Progenitor cell of endocrine pancreas (in vitro differentiated cells): ENCODE results near the gene NRSN1. TPM values are rescaled to one million over a fixed set of nuclear protein-coding genes. Genes with fewer than 3 reads are reported as not detected.

Experiments used
- DNase-seq: peaks from one replicate; pipeline ENCODE4 v3.0.0; 2021; ENCODE audit warnings: low spot score; ENCODE audit not compliant: unreplicated experiment
- H3K27ac Mint-ChIP-seq: 2 replicates; pipeline ENCODE4 v1.8.0; 2021; ENCODE audit warnings: mild to moderate bottlenecking, moderate library complexity, mixed read lengths
- H3K27me3 Mint-ChIP-seq: 2 replicates; pipeline ENCODE4 v1.8.0; 2021; ENCODE audit warnings: mixed read lengths
- H3K36me3 Mint-ChIP-seq: 2 replicates; pipeline ENCODE4 v1.8.0; 2022; ENCODE audit warnings: mixed read lengths; ENCODE audit not compliant: insufficient read depth
- H3K4me1 Mint-ChIP-seq: 2 replicates; pipeline ENCODE4 v1.8.0; 2021; ENCODE audit warnings: low read depth, mixed read lengths
- H3K4me3 Mint-ChIP-seq: 2 replicates; pipeline ENCODE4 v1.8.0; 2021; ENCODE audit warnings: low read depth, mild to moderate bottlenecking, moderate library complexity, mixed read lengths
- H3K9me3 Mint-ChIP-seq: 2 replicates; pipeline ENCODE4 v1.8.0; 2021; ENCODE audit warnings: low read depth, mixed read lengths
- total RNA-seq: library from RNA; stranded (reverse); gene quantifications from 2 replicates; pipeline ENCODE4 v1.2.1, GENCODE V29; 2021
- TF ChIP-seq, protein P1 (sequence below): fragments of 200-600 bp; sonication (generic); IDR thresholded peaks from one replicate; pipeline ENCODE4 v1.5.0; 2021; ENCODE audit warnings: antibody characterized with exemption, mild to moderate bottlenecking; ENCODE audit not compliant: unreplicated experiment

NRSN1 gene
- total RNA-seq, 1 donor from 2014 or later: not detected

DNA sequence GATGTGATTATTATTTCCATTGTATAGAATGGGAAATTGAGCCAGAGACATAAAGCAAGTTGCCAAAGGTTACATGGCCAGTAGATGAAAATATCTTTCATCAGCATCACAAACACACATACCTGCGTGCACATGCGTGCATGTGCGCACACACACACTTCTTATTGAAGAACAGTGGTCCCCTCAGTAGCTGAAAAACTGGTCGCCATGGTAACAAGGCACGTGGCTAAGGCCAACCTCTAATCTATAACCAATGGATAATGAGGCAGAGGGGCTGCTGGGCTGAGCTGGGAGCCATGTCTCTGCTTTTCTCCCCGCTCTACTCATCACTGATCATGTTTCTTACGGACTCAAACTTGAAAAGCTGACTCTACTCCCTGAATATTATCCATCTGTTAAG, 60.3 kb downstream of the NRSN1 start:
- Mint-ChIP-seq H3K4me3 (no peak overlapping the region), H3K4me1 (no peaks in the 10 kb centered on the region), H3K27me3 (no peaks in the 10 kb centered on the region), H3K36me3 (peaks cover 19% of the 10 kb centered on the region), H3K9me3 (peaks cover 13% of the 10 kb centered on the region), H3K27ac (no peak overlapping the region)
- no peak for DNase-seq
- TF ChIP-seq, protein P1, sequence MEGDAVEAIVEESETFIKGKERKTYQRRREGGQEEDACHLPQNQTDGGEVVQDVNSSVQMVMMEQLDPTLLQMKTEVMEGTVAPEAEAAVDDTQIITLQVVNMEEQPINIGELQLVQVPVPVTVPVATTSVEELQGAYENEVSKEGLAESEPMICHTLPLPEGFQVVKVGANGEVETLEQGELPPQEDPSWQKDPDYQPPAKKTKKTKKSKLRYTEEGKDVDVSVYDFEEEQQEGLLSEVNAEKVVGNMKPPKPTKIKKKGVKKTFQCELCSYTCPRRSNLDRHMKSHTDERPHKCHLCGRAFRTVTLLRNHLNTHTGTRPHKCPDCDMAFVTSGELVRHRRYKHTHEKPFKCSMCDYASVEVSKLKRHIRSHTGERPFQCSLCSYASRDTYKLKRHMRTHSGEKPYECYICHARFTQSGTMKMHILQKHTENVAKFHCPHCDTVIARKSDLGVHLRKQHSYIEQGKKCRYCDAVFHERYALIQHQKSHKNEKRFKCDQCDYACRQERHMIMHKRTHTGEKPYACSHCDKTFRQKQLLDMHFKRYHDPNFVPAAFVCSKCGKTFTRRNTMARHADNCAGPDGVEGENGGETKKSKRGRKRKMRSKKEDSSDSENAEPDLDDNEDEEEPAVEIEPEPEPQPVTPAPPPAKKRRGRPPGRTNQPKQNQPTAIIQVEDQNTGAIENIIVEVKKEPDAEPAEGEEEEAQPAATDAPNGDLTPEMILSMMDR: no peak

DNA sequence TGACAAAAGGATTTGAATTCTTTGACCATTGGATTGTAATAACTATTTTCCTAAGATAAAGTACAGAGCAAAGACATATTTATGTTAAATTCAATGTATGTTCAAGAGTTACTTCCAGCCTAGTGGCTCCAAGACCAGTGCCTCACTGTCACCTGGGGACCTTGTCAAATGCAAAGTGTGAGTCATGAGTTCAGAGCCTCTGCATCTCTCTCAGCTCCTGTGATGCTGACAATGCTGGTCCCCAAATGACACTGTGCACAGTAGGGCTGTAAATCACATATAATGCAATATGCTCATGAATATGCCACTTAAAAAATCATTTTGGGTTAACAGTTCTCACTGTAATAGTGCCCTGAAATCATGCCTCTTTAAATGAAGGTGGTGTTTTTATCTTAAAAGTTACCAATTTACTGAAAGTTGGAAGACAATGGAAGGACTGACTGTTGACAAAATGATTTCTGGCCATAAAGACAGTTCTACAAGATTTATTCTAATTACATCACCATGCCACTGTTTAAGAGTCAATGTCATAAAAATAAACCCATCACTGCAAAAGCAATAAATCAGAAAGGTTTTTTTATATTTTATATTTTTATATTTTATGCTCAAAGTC, 62.1 kb downstream of the NRSN1 start:
- Mint-ChIP-seq H3K36me3 (peaks cover 12% of the 10 kb centered on the region), H3K9me3 (peaks cover 11% of the 10 kb centered on the region), H3K27me3 (no peaks in the 10 kb centered on the region), H3K27ac (no peak overlapping the region), H3K4me1 (no peaks in the 10 kb centered on the region), H3K4me3 (no peak overlapping the region)
- no peak for DNase-seq
- TF ChIP-seq, protein P1: no peak

DNA sequence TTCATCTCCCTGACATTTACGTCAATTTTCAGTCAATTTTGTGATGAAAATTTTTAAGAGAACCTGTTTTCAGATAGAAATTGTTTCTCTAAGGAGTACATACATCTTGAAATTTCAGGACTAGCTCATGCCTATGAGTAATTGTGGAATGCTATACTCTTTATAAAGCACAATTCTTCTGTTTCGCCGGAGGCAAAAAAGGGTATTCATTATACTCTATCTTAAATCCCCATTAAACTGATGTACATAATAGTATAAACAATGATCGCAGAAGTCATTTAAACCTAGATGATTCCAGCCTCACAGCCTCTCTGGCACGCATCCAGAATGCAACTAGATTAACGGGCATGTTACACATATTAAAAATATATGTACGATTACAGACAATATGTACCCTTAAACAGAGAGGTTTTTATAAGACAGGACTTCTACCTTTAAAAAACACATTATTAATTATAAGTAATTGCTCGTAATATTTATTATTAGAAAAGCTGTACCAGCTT, 62.6 kb downstream of the NRSN1 start:
- Mint-ChIP-seq H3K27me3 (no peaks in the 10 kb centered on the region), H3K36me3 (peaks cover 8% of the 10 kb centered on the region), H3K27ac (no peak overlapping the region), H3K4me1 (peaks cover 3% of the 10 kb centered on the region), H3K4me3 (no peak overlapping the region), H3K9me3 (peaks cover 8% of the 10 kb centered on the region)
- TF ChIP-seq, protein P1: no peak
- no peak for DNase-seq

DNA sequence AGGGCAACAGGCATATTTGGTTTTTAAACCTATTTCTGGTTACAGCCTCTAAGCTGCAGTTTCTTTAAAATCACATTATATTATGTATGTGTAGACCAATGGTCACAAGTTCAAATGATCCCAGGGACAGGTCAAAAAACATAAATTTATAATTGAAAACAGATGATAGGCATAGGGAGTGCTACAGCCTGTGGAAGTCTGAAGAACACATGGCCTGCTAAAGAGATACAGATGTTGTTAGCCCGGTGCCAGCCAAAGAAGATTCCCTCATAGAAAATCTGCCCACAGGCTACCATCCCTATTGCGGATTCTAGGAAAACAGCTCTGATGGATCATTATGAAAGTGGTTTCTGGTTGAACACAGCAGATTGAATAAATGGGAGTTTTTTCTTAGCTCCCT, 65.3 kb downstream of the NRSN1 start:
- H3K4me1 Mint-ChIP-seq: peaks cover 9% of the 10 kb centered on the region
- no peaks in the 10 kb centered on the region for H3K27me3 Mint-ChIP-seq
- peaks cover 4% of the 10 kb centered on the region for H3K9me3 Mint-ChIP-seq
- peaks cover 5% of the 10 kb centered on the region for H3K36me3 Mint-ChIP-seq
- no peak for DNase-seq
- no peak overlapping the region for H3K27ac Mint-ChIP-seq
- TF ChIP-seq, protein P1: no peak
- H3K4me3 Mint-ChIP-seq: no peak overlapping the region

DNA sequence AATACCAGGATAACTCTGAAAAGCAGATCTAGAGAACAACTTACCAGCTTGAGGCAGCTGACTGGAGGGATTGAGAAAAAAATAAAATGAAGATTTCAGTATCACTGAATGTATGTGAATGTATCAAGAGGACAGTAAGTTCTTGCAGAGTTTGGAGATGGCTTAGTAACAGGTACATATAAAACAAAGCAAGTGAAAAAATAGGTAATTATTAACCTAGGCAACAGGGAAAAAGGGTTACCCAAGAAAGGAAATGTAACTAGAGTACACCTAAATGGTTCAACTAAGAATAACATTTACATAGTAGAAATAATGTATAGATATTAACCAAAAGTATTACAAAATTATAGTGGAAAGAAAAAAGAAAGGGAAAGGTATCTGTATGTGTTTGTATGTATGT, 67.3 kb downstream of the NRSN1 start:
- peaks cover 4% of the 10 kb centered on the region for H3K9me3 Mint-ChIP-seq
- no peak overlapping the region for H3K27ac Mint-ChIP-seq
- TF ChIP-seq, protein P1: no peak
- H3K36me3 Mint-ChIP-seq: peaks cover 4% of the 10 kb centered on the region
- no peaks in the 10 kb centered on the region for H3K27me3 Mint-ChIP-seq
- no peak for DNase-seq
- H3K4me3 Mint-ChIP-seq: no peak overlapping the region
- peaks cover 16% of the 10 kb centered on the region for H3K4me1 Mint-ChIP-seq
